HCT116 (cell line): ENCODE measurements around the gene MED27. TPM values are rescaled to one million over a fixed set of nuclear protein-coding genes. Genes with fewer than 3 reads are reported as not detected.

ENCODE experiments used
- ATAC-seq: fragments of 200-7000 bp; cut with Tn5 transposase; 2 replicates; pipeline ENCODE4 v1.9.1; 2020; ENCODE audit warnings: mild to moderate bottlenecking, moderate library complexity
- BruUV-seq: library from RNA; stranded (reverse); fragments of 400-500 nt; replicated peaks from 2 replicates; lab custom pipeline; 2021; lab: Mats Ljungman, UMichigan
- CTCF ChIA-PET: fragments of 300-600 bp; sonication (Branson Sonifier 250); formaldehyde crosslinking; loops from one replicate; lab custom pipeline; 2021; ENCODE audit warnings: antibody characterized with exemption; lab: Charles Lee
- POLR2A ChIA-PET: fragments of 300-600, 350-600 bp; sonication (Branson Sonifier 250); formaldehyde crosslinking; loops from one replicate; lab custom pipeline; 2021; ENCODE audit warnings: antibody characterized with exemption; lab: Charles Lee
- RAD21 ChIA-PET, 2 experiments: fragments of 300-600 bp; sonication (Branson Sonifier 250); formaldehyde crosslinking; loops; one replicate each; lab custom pipeline; 2023; ENCODE audit warnings: low total read pairs in 2 of 2; ENCODE audit not compliant: uncharacterized antibody in 2 of 2, unreplicated experiment in 2 of 2, low non-redundant PET in 1 of 2; lab: Charles Lee
- DNase-seq: peaks from one replicate; pipeline ENCODE4 v3.0.0-alpha.2; 2010; ENCODE audit warnings: low read depth, low spot score
- H2AFZ ChIP-seq: fragments of 200-600 bp; shearing (Covaris generic), sonication (generic); 2 replicates; pipeline ENCODE4 v1.6.1; 2017; ENCODE audit warnings: low read depth, mixed run types, mixed read lengths, antibody characterized with exemption, low read length; ENCODE audit not compliant: poor library complexity, severe bottlenecking
- H3K27ac ChIP-seq: 2 replicates; pipeline ENCODE4 v1.5.1; 2012; ENCODE audit warnings: low read depth, low read length
- H3K27me3 ChIP-seq: fragments of 200-600 bp; sonication (generic); 2 replicates; pipeline ENCODE4 v1.6.1; 2016; ENCODE audit warnings: mixed run types, low read length, mixed read lengths; ENCODE audit not compliant: insufficient read depth
- H3K36me3 ChIP-seq, 2 experiments: fragments of 200-500 bp in 1 of 2; fragments of 200-600 bp in 1 of 2; sonication (Bioruptor generic) in 1 of 2; sonication (generic) in 1 of 2; 2 replicates each; pipeline versions ENCODE4 v1.5.1 to v1.6.1; 2014 to 2016; ENCODE audit warnings: low read length in 2 of 2, inconsistent platforms in 1 of 2, mixed read lengths in 1 of 2, mixed run types in 1 of 2; ENCODE audit not compliant: insufficient read depth in 2 of 2, control insufficient read depth in 1 of 2
- H3K4me1 ChIP-seq, 2 experiments: fragments of 200-600 bp in 1 of 2; sonication (generic) in 1 of 2; 2 replicates each; pipeline versions ENCODE4 v1.5.1 to v1.6.1; 2012 to 2017; ENCODE audit warnings: low read length in 2 of 2, inconsistent platforms in 1 of 2, mild to moderate bottlenecking in 1 of 2, mixed read lengths in 1 of 2, mixed run types in 1 of 2, moderate library complexity in 1 of 2; ENCODE audit not compliant: insufficient read depth in 2 of 2, control insufficient read depth in 1 of 2
- H3K4me2 ChIP-seq: fragments of 200-600 bp; sonication (generic); 2 replicates; pipeline ENCODE4 v1.6.1; 2017; ENCODE audit warnings: mixed run types, low read length, mixed read lengths
- H3K4me3 ChIP-seq, 2 experiments: fragments of 200-600 bp in 1 of 2; sonication (generic) in 1 of 2; replicated peaks in 1 of 2; 2 replicates each; pipeline ENCODE4 v1.5.1; 2011 to 2016; ENCODE audit warnings: low read length in 2 of 2, control low read depth in 1 of 2, low read depth in 1 of 2, mild to moderate bottlenecking in 1 of 2, mixed read lengths in 1 of 2, mixed run types in 1 of 2
- H3K79me2 ChIP-seq: fragments of 200-600 bp; sonication (generic); 2 replicates; pipeline ENCODE4 v1.6.1; 2017; ENCODE audit warnings: mild to moderate bottlenecking, mixed run types, low read length, moderate library complexity, mixed read lengths; ENCODE audit not compliant: insufficient read depth
- H3K9ac ChIP-seq: fragments of 200-600 bp; sonication (generic); 2 replicates; pipeline ENCODE4 v1.6.1; 2016; ENCODE audit warnings: low read length, mixed read lengths
- H3K9me2 ChIP-seq: fragments of 200-600 bp; sonication (generic), shearing (Covaris generic); 2 replicates; pipeline ENCODE4 v1.6.1; 2017; ENCODE audit warnings: mixed run types, mild to moderate bottlenecking, moderate library complexity; ENCODE audit not compliant: insufficient read depth
- H3K9me3 ChIP-seq, 2 experiments: fragments of 200-500 bp in 1 of 2; fragments of 200-600 bp in 1 of 2; sonication (Bioruptor generic) in 1 of 2; sonication (generic) in 1 of 2; 2 replicates each; pipeline ENCODE4 v1.6.1; 2014 to 2017; ENCODE audit warnings: low read length in 2 of 2, mixed read lengths in 2 of 2, inconsistent platforms in 1 of 2, low read depth in 1 of 2, mild to moderate bottlenecking in 1 of 2, mixed run types in 1 of 2, moderate library complexity in 1 of 2; ENCODE audit not compliant: control insufficient read depth in 1 of 2, insufficient read depth in 1 of 2
- H4K20me1 ChIP-seq: fragments of 200-600 bp; sonication (generic), shearing (Covaris generic); 2 replicates; pipeline ENCODE4 v1.6.1; 2017; ENCODE audit warnings: mixed run types, mild to moderate bottlenecking, moderate library complexity; ENCODE audit not compliant: insufficient read depth
- CEBPB ChIP-seq: IDR thresholded peaks from 2 replicates; pipeline ENCODE4 v1.6.1; 2012; ENCODE audit warnings: low read depth
- CTCF ChIP-seq, 3 experiments: fragments of 200-600 bp in 1 of 3; sonication (generic) in 1 of 3; IDR thresholded peaks in 2 of 3; conservative IDR thresholded peaks in 1 of 3; 2 replicates each; pipeline ENCODE4 v1.5.1; 2012 to 2017; ENCODE audit warnings: low read depth in 2 of 3, low read length in 2 of 3, antibody characterized with exemption in 1 of 3, borderline replicate concordance in 1 of 3, control low read depth in 1 of 3, mild to moderate bottlenecking in 1 of 3, mixed read lengths in 1 of 3, mixed run types in 1 of 3, moderate library complexity in 1 of 3; ENCODE audit not compliant: insufficient read depth in 1 of 3
- EGR1 ChIP-seq: IDR thresholded peaks from 2 replicates; pipeline ENCODE4 v1.6.1; 2012; ENCODE audit warnings: low read depth
- ELF1 ChIP-seq: IDR thresholded peaks from 2 replicates; pipeline ENCODE4 v1.6.1; 2012; ENCODE audit warnings: low read depth, borderline replicate concordance
- EZH2phosphoT487 ChIP-seq: fragments of 200-600 bp; IDR thresholded peaks from 2 replicates; pipeline ENCODE4 v1.6.1; 2018; ENCODE audit warnings: antibody characterized with exemption, borderline replicate concordance
- POLR2A ChIP-seq: IDR thresholded peaks from 2 replicates; pipeline ENCODE4 v1.7.0; 2011; ENCODE audit warnings: borderline replicate concordance; ENCODE audit not compliant: insufficient read depth, insufficient read length; ENCODE audit errors: extremely low read depth
- POLR2AphosphoS5 ChIP-seq: IDR thresholded peaks from 2 replicates; pipeline ENCODE4 v1.6.1; 2011; ENCODE audit warnings: mild to moderate bottlenecking, low read depth, low read length, moderate library complexity
- RAD21 ChIP-seq: IDR thresholded peaks from 2 replicates; pipeline ENCODE4 v1.6.1; 2012; ENCODE audit warnings: low read depth, mild to moderate bottlenecking
- REST ChIP-seq: IDR thresholded peaks from 2 replicates; pipeline ENCODE4 v1.6.1; 2012; ENCODE audit warnings: low read depth
- SIN3A ChIP-seq: IDR thresholded peaks from 2 replicates; pipeline ENCODE4 v1.6.1; 2012; ENCODE audit warnings: low read depth
- SP1 ChIP-seq: IDR thresholded peaks from 2 replicates; pipeline ENCODE4 v1.6.1; 2012; ENCODE audit warnings: low read depth
- TCF7L2 ChIP-seq: IDR thresholded peaks from 2 replicates; pipeline ENCODE4 v1.7.0; 2011; ENCODE audit warnings: borderline replicate concordance, inconsistent platforms; ENCODE audit not compliant: insufficient read depth, insufficient read length; ENCODE audit errors: extremely low read depth
- YY1 ChIP-seq: IDR thresholded peaks from 2 replicates; pipeline ENCODE4 v1.6.1; 2011; ENCODE audit warnings: low read length, low read depth, moderate library complexity, mild to moderate bottlenecking; ENCODE audit not compliant: insufficient replicate concordance; ENCODE audit errors: extremely low read depth
- ZFX ChIP-seq: fragments of 450-650 bp; IDR thresholded peaks from 2 replicates; pipeline ENCODE4 v1.6.1; 2017
- intact Hi-C: fragments of 100-400 bp; cut with micrococcal nuclease; formaldehyde crosslinking; loops from 2 replicates; pipeline ENCODE4 v1.10.0; 2022
- total RNA-seq: library from RNA; stranded (reverse); gene quantifications from one replicate; pipeline ENCODE4 v1.2.1, GENCODE V29; 2021; ENCODE audit not compliant: unreplicated experiment
- TF ChIP-seq, protein P1 (sequence below): IDR thresholded peaks from 2 replicates; pipeline ENCODE4 v1.6.1; 2011; ENCODE audit warnings: mild to moderate bottlenecking, low read length, moderate library complexity; ENCODE audit not compliant: insufficient replicate concordance; ENCODE audit errors: extremely low read depth

Gene MED27
- total RNA-seq, 1 experiment from 2014 or later, result 26.9 TPM

DNA sequence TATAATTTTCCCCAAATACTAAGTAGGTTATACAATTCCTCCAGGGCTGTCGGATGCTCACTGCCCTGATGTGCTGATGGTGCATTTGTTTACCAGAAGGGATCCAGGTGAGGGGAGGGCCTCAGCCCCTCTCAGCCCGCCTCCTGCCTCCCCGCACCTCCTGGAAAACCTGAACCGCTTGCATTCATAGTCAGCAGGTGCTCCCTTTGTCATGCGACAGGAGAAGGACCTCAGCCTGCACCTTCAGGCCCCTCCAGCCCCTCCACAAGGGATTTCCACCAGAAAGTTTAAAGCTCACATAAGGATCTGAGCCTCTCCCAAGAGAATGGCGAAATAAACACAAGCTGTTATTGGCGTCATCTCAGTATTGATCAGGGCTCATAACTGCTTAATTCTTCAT is 45.7 kb upstream of the MED27 start:
- intact Hi-C loops, result no loop called here
- Histone ChIP-seq H3K4me2 (no peak overlapping the region), H2AFZ (no peak overlapping the region), H3K4me1 (no peaks in the 10 kb centered on the region), H3K4me3 (no peak overlapping the region), H4K20me1 (no peaks in the 10 kb centered on the region), H3K36me3 (no peaks in the 10 kb centered on the region), H3K9me3 (no peaks in the 10 kb centered on the region), H3K9me2 (no peaks in the 10 kb centered on the region), H3K79me2 (no peaks in the 10 kb centered on the region), H3K27me3 (peaks cover 55% of the 10 kb centered on the region), H3K27ac (no peak overlapping the region), H3K9ac (no peak overlapping the region)
- RAD21 ChIA-PET, result no interaction called here
- no peak for DNase-seq
- POLR2A ChIA-PET, result no interaction called here
- no peak for ATAC-seq
- no TSS peak for BruUV-seq
- CTCF ChIA-PET, result no interaction called here
- TF ChIP-seq RAD21, result no peak
- no peak for TF ChIP-seq ZFX
- no peak for TF ChIP-seq TCF7L2
- no peak for TF ChIP-seq EGR1
- TF ChIP-seq POLR2A, result no peak
- TF ChIP-seq CTCF (IDR thresholded peaks at IDR 0.05 in 2 of 3, conservative IDR thresholded peaks at IDR 0.05 in 1 of 3; ENCODE audit: borderline replicate concordance in 1 of 3, insufficient read depth in 1 of 3, low read depth in 2 of 3, low read length in 2 of 3), result no peak
- TF ChIP-seq, protein P1, sequence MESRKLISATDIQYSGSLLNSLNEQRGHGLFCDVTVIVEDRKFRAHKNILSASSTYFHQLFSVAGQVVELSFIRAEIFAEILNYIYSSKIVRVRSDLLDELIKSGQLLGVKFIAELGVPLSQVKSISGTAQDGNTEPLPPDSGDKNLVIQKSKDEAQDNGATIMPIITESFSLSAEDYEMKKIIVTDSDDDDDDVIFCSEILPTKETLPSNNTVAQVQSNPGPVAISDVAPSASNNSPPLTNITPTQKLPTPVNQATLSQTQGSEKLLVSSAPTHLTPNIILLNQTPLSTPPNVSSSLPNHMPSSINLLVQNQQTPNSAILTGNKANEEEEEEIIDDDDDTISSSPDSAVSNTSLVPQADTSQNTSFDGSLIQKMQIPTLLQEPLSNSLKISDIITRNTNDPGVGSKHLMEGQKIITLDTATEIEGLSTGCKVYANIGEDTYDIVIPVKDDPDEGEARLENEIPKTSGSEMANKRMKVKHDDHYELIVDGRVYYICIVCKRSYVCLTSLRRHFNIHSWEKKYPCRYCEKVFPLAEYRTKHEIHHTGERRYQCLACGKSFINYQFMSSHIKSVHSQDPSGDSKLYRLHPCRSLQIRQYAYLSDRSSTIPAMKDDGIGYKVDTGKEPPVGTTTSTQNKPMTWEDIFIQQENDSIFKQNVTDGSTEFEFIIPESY, result no peak
- TF ChIP-seq SIN3A, result no peak
- no peak for TF ChIP-seq SP1
- no peak for TF ChIP-seq REST
- TF ChIP-seq EZH2phosphoT487, result no peak
- no peak for TF ChIP-seq YY1
- TF ChIP-seq POLR2AphosphoS5, result no peak
- no peak for TF ChIP-seq ELF1
- no peak for TF ChIP-seq CEBPB
